Measurements from ENCODE around the gene SMIM23. TPM values are rescaled to one million over a fixed set of nuclear protein-coding genes. Genes with fewer than 3 reads are reported as not detected.

Gene SMIM23
- total RNA-seq, 2 experiments from 2014 or later = not detected

- CTCF ChIA-PET = no interaction called here
- no peak for ATAC-seq (ENCODE audit: poor library complexity)
Measured at GRCh38 chr5:171783051-171783450, 2.6 kb upstream of the SMIM23 start.

GRCh38 chr5:171789353-171789752 lies 3.7 kb downstream of the SMIM23 start:
- H3K36me3 ChIP-seq (ENCODE audit: insufficient read depth, low read length) = no peaks in the 10 kb centered on the region
- H3K4me3 ChIP-seq (ENCODE audit: low read length) = no peak overlapping the region
- ChIA-PET POLR2A (no interaction called here), CTCF (no interaction called here)
- Mint-ChIP-seq H3K4me3 (no peak overlapping the region), H3K4me1 (ENCODE audit: low read depth) (no peaks in the 10 kb centered on the region), H3K27ac (no peak overlapping the region), H3K9me3 (no peaks in the 10 kb centered on the region), H3K27me3 (peaks cover 31% of the 10 kb centered on the region), H3K36me3 (ENCODE audit: low read depth) (no peaks in the 10 kb centered on the region)
- H3K27me3 ChIP-seq (ENCODE audit: control insufficient read depth in 1 of 2, insufficient read depth in 2 of 2, low read length in 2 of 2) = peaks cover 0 to 3% of the 10 kb centered on the region in 2 experiments
- H3K9me3 ChIP-seq (ENCODE audit: control insufficient read depth in 1 of 2, insufficient read depth in 1 of 2, low read length in 2 of 2) = no peaks in the 10 kb centered on the region
- DNase-seq (no peak), ATAC-seq (ENCODE audit: poor library complexity) (no peak)
- H3K27ac ChIP-seq (ENCODE audit: low read depth in 1 of 2, low read length in 2 of 2) = no peak overlapping the region
- intact Hi-C loops (cut with DNase I, micrococcal nuclease) = no loop called here
- TF ChIP-seq, protein P1, sequence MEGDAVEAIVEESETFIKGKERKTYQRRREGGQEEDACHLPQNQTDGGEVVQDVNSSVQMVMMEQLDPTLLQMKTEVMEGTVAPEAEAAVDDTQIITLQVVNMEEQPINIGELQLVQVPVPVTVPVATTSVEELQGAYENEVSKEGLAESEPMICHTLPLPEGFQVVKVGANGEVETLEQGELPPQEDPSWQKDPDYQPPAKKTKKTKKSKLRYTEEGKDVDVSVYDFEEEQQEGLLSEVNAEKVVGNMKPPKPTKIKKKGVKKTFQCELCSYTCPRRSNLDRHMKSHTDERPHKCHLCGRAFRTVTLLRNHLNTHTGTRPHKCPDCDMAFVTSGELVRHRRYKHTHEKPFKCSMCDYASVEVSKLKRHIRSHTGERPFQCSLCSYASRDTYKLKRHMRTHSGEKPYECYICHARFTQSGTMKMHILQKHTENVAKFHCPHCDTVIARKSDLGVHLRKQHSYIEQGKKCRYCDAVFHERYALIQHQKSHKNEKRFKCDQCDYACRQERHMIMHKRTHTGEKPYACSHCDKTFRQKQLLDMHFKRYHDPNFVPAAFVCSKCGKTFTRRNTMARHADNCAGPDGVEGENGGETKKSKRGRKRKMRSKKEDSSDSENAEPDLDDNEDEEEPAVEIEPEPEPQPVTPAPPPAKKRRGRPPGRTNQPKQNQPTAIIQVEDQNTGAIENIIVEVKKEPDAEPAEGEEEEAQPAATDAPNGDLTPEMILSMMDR (IDR thresholded peaks at IDR 0.05) = no peak
- no peaks in the 10 kb centered on the region for H3K4me1 ChIP-seq (ENCODE audit: insufficient read depth, low read length)

More at GRCh38 chr5:171783051-171783450, 2.6 kb upstream of the SMIM23 start:
- no peak overlapping the region for H3K4me3 Mint-ChIP-seq
- H3K9me3 Mint-ChIP-seq = no peaks in the 10 kb centered on the region
- Histone ChIP-seq H3K4me3 (ENCODE audit: low read length) (no peak overlapping the region), H3K9me3 (ENCODE audit: control insufficient read depth in 1 of 2, insufficient read depth in 1 of 2, low read length in 2 of 2) (no peaks in the 10 kb centered on the region), H3K36me3 (ENCODE audit: insufficient read depth, low read length) (no peaks in the 10 kb centered on the region), H3K27me3 (ENCODE audit: control insufficient read depth in 1 of 2, insufficient read depth in 2 of 2, low read length in 2 of 2) (no peaks in the 10 kb centered on the region), H3K27ac (ENCODE audit: low read depth in 1 of 2, low read length in 2 of 2) (no peak overlapping the region), H3K4me1 (ENCODE audit: insufficient read depth, low read length) (no peaks in the 10 kb centered on the region)
- intact Hi-C loops (cut with DNase I, micrococcal nuclease) = no loop called here
- no peak overlapping the region for H3K27ac Mint-ChIP-seq
- peaks cover 34% of the 10 kb centered on the region for H3K27me3 Mint-ChIP-seq
- POLR2A ChIA-PET = no interaction called here
- H3K4me1 Mint-ChIP-seq (ENCODE audit: low read depth) = no peaks in the 10 kb centered on the region
- DNase-seq = no peak
- TF ChIP-seq, protein P1 (IDR thresholded peaks at IDR 0.05) = no peak
- H3K36me3 Mint-ChIP-seq (ENCODE audit: low read depth) = no peaks in the 10 kb centered on the region

GRCh38 chr5:171790408-171790807 lies 4.8 kb downstream of the SMIM23 start:
- CTCF ChIA-PET = no interaction called here
- Histone ChIP-seq H3K27ac (ENCODE audit: low read depth in 1 of 2, low read length in 2 of 2) (no peak overlapping the region), H3K9me3 (ENCODE audit: control insufficient read depth in 1 of 2, insufficient read depth in 1 of 2, low read length in 2 of 2) (no peaks in the 10 kb centered on the region), H3K27me3 (ENCODE audit: control insufficient read depth in 1 of 2, insufficient read depth in 2 of 2, low read length in 2 of 2) (peaks cover 0 to 3% of the 10 kb centered on the region in 2 experiments), H3K36me3 (ENCODE audit: insufficient read depth, low read length) (no peaks in the 10 kb centered on the region), H3K4me1 (ENCODE audit: insufficient read depth, low read length) (no peaks in the 10 kb centered on the region), H3K4me3 (ENCODE audit: low read length) (no peak overlapping the region)
- Mint-ChIP-seq H3K4me3 (no peak overlapping the region), H3K27me3 (peaks cover 33% of the 10 kb centered on the region), H3K27ac (no peak overlapping the region), H3K4me1 (ENCODE audit: low read depth) (no peaks in the 10 kb centered on the region), H3K9me3 (no peaks in the 10 kb centered on the region), H3K36me3 (ENCODE audit: low read depth) (no peaks in the 10 kb centered on the region)
- DNase-seq = no peak
- POLR2A ChIA-PET = no interaction called here
- intact Hi-C loops (cut with DNase I, micrococcal nuclease) = no loop called here
- TF ChIP-seq, protein P1 (IDR thresholded peaks at IDR 0.05) = no peak
- no peak for ATAC-seq (ENCODE audit: poor library complexity)
